HCT116 (cell line): ENCODE data around the gene CTNNB1.

Experiments used
- CEBPB ChIP-seq: IDR thresholded peaks from 2 replicates; pipeline ENCODE4 v1.6.1; 2012; ENCODE audit warnings: low read depth
- EGR1 ChIP-seq: IDR thresholded peaks from 2 replicates; pipeline ENCODE4 v1.6.1; 2012; ENCODE audit warnings: low read depth
- EZH2 ChIP-seq: fragments of 200-600 bp; sonication (generic); IDR thresholded peaks from 2 replicates; pipeline ENCODE4 v1.6.1; 2017; ENCODE audit warnings: antibody characterized with exemption, mixed run types
- FOSL1 ChIP-seq: IDR thresholded peaks from 2 replicates; pipeline ENCODE4 v1.6.1; 2012; ENCODE audit warnings: low read depth
- JUND ChIP-seq: IDR thresholded peaks from 2 replicates; pipeline ENCODE4 v1.6.1; 2012
- POLR2A ChIP-seq: IDR thresholded peaks from 2 replicates; pipeline ENCODE4 v1.7.0; 2011; ENCODE audit warnings: borderline replicate concordance; ENCODE audit not compliant: insufficient read depth, insufficient read length; ENCODE audit errors: extremely low read depth
- POLR2AphosphoS5 ChIP-seq: IDR thresholded peaks from 2 replicates; pipeline ENCODE4 v1.6.1; 2011; ENCODE audit warnings: mild to moderate bottlenecking, low read depth, low read length, moderate library complexity
- SIN3A ChIP-seq: IDR thresholded peaks from 2 replicates; pipeline ENCODE4 v1.6.1; 2012; ENCODE audit warnings: low read depth
- SP1 ChIP-seq: IDR thresholded peaks from 2 replicates; pipeline ENCODE4 v1.6.1; 2012; ENCODE audit warnings: low read depth
- ZNF274 ChIP-seq: fragments of 200-500 bp; sonication (Bioruptor generic); IDR thresholded peaks from 2 replicates; pipeline ENCODE4 v1.6.1; 2014; ENCODE audit warnings: mild to moderate bottlenecking, low read depth, low read length, inconsistent platforms
- TF ChIP-seq, protein P1 (sequence below), 3 experiments: fragments of 200-600 bp in 1 of 3; sonication (generic) in 1 of 3; IDR thresholded peaks in 2 of 3; conservative IDR thresholded peaks in 1 of 3; 2 replicates each; pipeline ENCODE4 v1.5.1; 2012 to 2017; ENCODE audit warnings: low read depth in 2 of 3, low read length in 2 of 3, antibody characterized with exemption in 1 of 3, borderline replicate concordance in 1 of 3, control low read depth in 1 of 3, mild to moderate bottlenecking in 1 of 3, mixed read lengths in 1 of 3, mixed run types in 1 of 3, moderate library complexity in 1 of 3; ENCODE audit not compliant: insufficient read depth in 1 of 3
- TF ChIP-seq, protein P2 (sequence below): IDR thresholded peaks from 2 replicates; pipeline ENCODE4 v1.6.1; 2012; ENCODE audit warnings: low read depth
- TF ChIP-seq, protein P3 (sequence below): IDR thresholded peaks from 2 replicates; pipeline ENCODE4 v1.6.1; 2011; ENCODE audit warnings: mild to moderate bottlenecking, low read length, moderate library complexity; ENCODE audit not compliant: insufficient replicate concordance; ENCODE audit errors: extremely low read depth

DNA sequence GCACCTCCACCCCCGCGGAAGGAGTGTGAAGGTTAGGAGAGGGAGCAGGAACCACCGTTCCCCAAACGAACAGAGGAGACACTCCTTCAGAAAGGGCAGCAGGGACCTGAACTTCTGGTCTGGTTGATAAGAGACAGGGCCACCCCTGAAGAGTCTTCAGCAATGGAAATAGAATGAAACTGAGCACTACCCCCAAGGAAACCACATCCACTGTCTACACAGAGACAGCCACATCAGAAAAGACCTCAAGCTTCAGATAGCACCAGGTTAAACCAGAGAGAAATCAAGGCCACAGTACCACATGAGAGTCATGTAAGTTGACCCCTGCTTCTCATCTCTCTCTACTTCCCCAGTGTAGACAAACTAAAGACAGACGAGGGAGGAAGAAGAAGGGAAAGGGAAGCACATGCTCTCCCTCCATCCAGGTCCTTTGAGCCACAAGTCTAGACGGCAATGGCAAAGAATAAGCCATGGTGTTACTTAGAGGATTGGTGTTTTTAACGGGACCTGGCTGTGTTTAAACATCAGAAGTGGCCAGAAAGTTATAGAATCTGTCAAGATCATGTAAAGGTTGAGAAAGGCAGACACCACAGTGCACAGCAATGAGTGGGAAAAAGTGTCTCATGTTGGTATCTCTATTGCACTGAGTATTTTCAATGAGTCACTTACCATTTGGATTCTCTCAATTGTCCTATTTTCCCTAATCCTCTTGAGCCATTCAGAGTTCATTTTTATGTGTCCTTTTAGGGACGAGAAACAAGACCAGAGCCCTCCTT, 31.4 kb upstream of the CTNNB1 start:
- TF ChIP-seq SP1 (no peak), FOSL1 (no peak), POLR2A (no peak), CEBPB (no peak), EGR1 (no peak), EZH2 (no peak), ZNF274 (no peak), JUND (no peak), SIN3A (no peak), POLR2AphosphoS5 (no peak)
- TF ChIP-seq, protein P1, sequence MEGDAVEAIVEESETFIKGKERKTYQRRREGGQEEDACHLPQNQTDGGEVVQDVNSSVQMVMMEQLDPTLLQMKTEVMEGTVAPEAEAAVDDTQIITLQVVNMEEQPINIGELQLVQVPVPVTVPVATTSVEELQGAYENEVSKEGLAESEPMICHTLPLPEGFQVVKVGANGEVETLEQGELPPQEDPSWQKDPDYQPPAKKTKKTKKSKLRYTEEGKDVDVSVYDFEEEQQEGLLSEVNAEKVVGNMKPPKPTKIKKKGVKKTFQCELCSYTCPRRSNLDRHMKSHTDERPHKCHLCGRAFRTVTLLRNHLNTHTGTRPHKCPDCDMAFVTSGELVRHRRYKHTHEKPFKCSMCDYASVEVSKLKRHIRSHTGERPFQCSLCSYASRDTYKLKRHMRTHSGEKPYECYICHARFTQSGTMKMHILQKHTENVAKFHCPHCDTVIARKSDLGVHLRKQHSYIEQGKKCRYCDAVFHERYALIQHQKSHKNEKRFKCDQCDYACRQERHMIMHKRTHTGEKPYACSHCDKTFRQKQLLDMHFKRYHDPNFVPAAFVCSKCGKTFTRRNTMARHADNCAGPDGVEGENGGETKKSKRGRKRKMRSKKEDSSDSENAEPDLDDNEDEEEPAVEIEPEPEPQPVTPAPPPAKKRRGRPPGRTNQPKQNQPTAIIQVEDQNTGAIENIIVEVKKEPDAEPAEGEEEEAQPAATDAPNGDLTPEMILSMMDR (IDR thresholded peaks at IDR 0.05 in 2 of 3, conservative IDR thresholded peaks at IDR 0.05 in 1 of 3; ENCODE audit: borderline replicate concordance in 1 of 3, insufficient read depth in 1 of 3, low read depth in 2 of 3, low read length in 2 of 3) = no peak
- TF ChIP-seq, protein P2, sequence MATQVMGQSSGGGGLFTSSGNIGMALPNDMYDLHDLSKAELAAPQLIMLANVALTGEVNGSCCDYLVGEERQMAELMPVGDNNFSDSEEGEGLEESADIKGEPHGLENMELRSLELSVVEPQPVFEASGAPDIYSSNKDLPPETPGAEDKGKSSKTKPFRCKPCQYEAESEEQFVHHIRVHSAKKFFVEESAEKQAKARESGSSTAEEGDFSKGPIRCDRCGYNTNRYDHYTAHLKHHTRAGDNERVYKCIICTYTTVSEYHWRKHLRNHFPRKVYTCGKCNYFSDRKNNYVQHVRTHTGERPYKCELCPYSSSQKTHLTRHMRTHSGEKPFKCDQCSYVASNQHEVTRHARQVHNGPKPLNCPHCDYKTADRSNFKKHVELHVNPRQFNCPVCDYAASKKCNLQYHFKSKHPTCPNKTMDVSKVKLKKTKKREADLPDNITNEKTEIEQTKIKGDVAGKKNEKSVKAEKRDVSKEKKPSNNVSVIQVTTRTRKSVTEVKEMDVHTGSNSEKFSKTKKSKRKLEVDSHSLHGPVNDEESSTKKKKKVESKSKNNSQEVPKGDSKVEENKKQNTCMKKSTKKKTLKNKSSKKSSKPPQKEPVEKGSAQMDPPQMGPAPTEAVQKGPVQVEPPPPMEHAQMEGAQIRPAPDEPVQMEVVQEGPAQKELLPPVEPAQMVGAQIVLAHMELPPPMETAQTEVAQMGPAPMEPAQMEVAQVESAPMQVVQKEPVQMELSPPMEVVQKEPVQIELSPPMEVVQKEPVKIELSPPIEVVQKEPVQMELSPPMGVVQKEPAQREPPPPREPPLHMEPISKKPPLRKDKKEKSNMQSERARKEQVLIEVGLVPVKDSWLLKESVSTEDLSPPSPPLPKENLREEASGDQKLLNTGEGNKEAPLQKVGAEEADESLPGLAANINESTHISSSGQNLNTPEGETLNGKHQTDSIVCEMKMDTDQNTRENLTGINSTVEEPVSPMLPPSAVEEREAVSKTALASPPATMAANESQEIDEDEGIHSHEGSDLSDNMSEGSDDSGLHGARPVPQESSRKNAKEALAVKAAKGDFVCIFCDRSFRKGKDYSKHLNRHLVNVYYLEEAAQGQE = no peak
- TF ChIP-seq, protein P3, sequence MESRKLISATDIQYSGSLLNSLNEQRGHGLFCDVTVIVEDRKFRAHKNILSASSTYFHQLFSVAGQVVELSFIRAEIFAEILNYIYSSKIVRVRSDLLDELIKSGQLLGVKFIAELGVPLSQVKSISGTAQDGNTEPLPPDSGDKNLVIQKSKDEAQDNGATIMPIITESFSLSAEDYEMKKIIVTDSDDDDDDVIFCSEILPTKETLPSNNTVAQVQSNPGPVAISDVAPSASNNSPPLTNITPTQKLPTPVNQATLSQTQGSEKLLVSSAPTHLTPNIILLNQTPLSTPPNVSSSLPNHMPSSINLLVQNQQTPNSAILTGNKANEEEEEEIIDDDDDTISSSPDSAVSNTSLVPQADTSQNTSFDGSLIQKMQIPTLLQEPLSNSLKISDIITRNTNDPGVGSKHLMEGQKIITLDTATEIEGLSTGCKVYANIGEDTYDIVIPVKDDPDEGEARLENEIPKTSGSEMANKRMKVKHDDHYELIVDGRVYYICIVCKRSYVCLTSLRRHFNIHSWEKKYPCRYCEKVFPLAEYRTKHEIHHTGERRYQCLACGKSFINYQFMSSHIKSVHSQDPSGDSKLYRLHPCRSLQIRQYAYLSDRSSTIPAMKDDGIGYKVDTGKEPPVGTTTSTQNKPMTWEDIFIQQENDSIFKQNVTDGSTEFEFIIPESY = no peak
